HT-29 (cell line): ENCODE data around the gene COQ7. TPM values are rescaled to one million over a fixed set of nuclear protein-coding genes. Genes with fewer than 3 reads are reported as not detected.

Experiments used
- DNase-seq: peaks from one replicate; pipeline ENCODE4 v3.0.0-alpha.2; 2015; ENCODE audit warnings: low spot score
- total RNA-seq: library from RNA; depleted of rRNA; stranded (reverse); fragments of >200 nt; shearing (Covaris generic); gene quantifications from 2 replicates; pipeline ENCODE4 v1.2.3, GENCODE V29; 2014; rRNA removed

Gene COQ7
- total RNA-seq, 1 experiment from 2014 or later, result 36.6 TPM

DNA sequence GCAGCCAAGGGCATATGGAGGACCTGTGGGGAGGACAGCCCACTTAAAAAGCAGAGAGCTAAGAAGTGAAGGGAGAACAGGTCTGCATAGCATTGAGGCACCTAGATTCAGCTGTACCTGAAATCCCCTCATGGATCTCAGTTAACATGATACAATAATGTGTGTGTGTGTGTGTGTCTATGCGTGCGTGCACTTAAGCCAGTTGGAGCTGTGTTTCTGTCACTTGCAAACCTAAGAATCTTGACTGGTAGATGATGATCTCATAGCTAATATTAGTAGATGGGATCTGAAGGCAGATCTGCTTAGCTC is 44.6 kb downstream of the COQ7 start:
- DNase-seq, result no peak

DNA sequence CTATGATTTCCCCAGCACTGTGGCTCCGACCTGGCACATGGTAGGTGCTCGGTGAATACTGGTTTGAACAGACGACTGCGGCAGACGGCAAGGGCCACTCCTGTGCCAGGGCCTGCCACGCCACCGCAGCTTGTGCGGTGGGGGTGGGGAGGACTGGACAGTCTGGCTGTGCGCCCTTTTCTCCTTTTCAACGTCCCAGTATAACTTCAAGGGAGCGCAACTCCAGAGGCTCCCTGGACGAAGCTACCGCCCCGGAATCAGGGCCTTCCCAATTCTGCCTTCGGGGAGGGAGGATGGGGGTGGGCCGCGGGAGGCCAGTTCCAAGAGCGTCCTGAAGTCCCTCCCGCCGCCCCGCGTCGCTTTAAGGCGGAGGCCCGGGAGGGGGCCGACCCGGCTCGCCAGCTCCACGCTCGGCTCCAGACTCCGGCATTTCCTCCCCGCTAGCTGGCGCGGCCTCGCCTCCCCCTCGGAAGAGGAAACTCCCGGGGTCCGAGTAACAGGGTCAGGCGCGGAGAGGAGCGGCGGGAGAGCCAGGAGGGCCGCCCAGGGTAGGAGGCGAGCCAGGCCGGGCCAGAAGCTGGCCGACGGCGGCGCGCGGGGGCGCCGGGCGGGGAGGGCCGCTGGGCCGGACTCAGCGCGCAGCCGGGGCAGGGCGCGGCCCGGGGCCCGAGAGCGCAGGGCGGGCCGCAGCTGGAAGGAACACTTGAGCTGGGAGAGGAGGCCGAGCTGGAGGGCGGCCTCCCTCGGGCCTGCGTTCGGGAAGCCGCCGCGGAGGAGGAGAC is 46.4 kb downstream of the COQ7 start, which contains the start of gene ITPRIPL2:
ITPRIPL2 (plus strand) TSS at position 388 of the 782 bp plus-strand sequence. CDS start 498 bp downstream, outside the sequence.
- peak; percentile 69 for DNase-seq

DNA sequence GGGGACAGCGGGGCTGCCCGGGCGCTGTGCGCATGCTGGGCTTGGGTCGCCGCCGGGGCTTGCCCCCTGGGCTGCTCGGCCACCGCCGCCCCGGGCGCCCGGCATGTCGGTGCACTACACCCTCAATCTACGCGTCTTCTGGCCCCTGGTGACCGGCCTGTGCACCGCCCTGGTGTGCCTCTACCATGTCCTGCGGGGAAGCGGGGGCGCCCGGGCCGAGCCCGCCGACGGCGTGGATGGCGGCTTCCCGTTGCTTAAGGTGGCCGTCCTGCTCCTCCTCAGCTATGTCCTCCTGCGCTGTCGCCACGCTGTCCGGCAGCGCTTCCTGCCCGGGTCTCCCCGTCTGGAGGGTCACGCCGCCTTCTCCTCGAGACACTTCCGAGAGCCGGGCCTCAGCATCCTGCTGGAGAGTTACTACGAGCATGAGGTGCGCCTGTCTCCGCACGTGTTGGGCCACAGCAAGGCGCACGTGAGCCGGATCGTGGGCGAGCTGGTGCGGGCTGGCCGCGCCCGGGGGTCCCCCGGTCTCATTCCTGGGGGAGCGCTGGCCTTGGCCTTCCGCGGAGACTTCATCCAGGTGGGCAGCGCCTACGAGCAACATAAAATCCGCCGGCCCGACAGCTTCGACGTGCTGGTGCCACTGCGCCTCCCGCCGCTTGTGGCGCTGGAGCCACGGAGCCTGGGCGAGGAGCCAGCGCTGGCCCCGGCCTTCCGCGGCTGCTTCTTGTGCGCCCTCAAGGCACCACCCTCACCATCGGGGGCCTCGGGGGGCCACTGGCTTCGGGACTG is 47.1 kb downstream of the COQ7 start:
- peak; percentile 23 for DNase-seq

DNA sequence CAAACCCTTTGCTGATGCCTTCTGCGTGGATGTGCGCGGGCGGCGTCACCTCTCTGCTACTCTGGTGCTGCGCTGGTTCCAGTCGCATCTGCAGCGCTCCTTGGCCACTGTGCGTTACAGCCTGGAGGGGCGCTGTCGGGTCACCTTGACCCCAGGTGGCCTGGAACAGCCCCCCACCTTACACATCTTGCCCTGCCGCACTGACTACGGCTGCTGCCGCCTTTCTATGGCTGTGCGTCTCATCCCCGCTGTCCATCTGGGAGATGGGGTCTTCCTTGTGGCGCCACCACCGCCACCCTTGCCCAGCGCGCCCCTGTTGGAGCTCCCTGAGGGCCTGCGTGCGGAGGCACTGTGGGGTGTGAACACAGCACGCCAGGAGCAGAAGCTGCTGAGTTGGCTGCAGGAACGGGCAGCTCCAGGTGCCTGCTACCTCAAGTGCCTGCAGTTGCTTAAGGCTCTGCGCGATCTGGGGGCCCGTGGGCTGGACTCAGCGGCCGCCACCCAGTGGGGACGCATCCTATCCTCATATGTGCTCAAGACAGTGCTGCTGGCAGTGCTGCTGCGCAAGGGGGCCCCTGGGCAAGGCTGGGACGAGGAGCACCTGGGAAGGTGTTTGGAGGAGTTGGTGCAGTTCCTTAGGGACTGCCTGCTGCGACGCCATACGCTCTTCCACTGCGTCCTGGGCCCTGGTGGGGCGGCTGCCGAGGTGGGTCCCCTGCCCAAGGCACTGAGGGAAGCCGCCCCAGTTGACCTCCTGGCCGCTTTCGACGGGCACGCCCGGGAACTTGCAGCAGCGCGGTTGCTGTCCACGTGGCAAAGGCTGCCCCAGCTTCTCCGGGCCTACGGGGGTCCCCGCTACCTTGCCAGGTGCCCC is 48.0 kb downstream of the COQ7 start:
- DNase-seq, result no peak

DNA sequence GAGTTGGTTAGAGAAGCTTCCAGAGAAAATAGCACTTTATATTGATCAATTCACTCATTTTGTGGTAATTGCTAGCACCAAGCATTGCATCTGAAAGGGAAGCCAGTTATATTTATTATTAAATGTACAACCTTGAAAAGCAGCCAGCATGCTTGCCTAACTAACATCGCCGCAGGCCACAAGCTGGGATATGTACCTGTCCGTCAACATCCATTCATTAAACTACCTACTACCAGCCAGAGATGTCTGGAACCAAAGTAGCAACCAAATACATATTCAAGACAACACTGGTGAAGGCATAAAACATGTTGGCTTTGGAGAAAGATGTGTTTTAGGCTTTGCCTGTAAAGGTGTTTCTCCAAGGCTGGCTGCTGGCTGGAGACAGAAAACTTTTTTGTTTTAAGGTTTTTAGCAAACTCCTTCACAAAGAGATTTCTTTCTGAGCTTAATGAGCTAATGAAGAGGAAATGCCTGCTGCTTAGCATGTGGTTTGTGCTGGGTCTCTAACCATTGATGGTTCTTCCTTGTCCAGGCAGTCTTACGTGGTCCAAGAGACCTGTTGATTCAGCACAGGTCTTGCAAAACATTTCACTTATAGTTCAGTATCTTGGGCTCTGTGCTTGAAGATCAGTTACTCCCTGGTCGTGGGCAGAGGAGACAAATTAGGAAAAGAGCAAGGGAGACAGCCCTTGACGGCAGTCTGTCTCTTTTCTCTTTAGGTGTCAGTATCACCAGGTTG is 49.5 kb downstream of the COQ7 start:
- DNase-seq, result no peak

DNA sequence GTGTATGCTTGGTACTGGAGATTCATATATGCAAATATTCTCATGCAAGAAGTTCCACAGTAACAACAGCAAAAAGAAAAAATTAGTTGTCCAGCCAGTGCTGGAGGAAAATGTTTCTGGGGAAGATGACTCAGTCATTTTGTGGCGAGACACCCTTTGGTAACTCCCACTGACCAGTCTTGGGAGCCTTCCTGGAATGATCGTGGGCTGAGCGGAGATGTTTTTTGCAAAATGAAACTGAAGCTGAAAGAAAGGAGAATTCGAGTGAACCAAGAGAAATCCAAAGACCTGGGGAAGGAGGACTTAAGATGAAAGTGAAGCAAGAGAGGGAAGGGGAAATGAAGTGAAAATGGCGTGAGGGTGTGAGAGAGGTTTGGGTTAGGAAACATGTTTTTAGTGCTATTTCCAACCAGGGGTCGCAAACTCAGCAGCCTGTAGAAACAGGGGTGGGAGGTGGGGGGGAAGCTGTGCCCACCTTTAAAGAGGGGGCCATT is 51.6 kb downstream of the COQ7 start:
- DNase-seq, result no peak

DNA sequence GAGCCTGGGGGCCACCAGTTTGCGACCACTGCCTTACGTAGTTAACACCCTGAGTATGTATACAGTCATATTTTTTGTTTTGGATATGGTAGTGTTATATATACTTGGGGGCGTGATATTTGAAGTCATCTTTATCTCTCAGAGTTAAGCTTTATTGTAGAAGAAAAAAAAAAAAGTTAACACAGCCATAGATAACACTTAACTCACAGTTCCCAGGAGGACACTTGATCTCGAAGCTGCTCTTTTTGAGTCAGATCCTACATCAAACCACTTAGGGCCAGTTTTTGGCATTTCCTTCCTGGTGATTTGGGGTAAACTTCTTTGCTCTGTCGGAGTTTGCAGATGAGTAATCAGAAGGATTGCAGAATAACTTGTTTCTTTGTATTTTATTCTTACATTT is 52.1 kb downstream of the COQ7 start:
- no peak for DNase-seq

DNA sequence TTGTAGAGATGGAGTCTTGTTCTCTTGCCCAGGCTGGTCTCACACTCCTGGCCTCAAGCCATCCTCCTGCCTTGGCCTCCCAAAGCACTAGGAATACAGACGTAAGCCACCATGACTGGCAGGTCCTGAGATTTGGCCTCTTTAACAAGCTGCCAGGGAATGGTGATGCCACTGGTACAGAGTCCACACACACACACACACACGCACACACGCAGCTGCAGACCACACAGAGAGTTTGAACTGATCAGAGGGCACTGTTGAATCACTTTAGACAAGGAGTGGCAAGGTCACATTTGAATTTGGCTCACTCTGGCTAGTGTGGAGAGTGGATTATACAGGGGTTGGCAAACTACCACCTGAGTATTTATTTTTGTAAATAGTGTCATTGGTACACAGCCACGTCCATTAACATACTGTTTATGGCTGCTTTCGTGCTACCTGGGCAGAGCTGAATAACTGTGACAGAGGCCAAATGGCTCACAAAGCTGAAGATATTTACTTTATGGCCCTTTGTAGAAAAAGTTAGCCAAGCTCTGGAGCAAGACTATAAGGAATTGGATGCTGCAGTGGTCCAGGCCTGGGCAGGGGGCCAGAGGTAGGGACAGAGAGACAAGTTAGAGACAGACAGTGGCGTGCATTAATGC is 56.2 kb downstream of the COQ7 start:
- DNase-seq, result peak; percentile 19

DNA sequence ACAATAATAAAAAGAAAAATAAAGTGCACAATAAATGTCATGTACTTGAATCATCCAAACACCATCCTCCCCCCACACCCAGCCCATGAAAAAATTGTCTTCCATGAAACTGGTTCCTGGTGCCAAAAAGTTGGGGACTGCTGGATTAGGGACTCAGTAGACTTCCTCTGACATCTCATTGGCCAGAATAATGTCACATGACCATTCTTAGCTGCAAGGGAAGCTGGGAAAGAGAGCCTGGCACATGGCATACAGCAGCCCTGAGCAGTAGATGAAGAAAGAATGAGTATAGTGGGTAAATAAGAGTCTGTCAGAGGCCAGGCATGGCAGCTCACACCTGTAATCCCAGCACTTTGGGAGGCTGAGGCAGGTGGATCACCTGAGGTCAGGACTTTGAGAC is 58.9 kb downstream of the COQ7 start:
- DNase-seq, result no peak

DNA sequence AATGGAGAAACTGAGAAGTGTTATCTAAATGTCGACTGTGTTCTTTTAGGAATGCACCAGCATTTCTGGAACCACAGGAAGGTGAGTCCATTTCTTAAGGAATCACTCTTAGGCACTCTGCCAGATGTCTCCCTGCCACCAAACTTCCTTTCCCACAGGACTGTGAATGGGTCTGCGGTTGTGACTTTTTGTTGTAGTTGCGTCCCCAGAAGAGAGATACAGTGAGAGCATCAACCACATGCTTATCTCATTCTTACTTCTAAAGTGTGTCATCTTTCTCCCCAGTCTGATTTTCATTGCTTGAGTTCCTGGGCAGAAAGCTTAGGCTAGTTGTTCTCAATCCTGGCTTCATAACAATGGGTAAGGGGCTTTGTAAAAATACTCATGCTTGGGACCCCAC is 59.8 kb downstream of the COQ7 start:
- no peak for DNase-seq

DNA sequence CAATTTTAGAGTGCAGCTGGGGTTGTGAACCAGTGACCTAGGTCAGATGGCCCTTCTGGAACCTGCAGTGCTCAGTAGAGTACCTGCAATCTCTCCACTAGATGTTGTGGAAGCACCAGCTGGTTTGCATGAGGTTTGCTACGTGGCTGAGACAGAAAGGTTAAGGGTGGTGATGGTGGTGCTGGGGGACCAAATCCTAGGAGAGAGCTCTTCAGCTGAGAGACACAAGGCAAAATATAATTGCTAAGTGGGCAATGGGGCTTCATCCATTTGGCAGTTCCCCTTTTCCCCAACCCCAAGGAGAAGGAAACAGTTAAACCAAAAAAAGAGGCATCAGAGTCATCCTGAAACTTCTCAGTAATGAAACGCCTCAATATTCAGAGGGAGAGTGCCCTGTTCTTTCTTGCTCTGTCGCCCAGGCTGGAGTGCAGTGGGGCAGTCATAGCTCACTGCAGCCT is 60.3 kb downstream of the COQ7 start:
- no peak for DNase-seq

DNA sequence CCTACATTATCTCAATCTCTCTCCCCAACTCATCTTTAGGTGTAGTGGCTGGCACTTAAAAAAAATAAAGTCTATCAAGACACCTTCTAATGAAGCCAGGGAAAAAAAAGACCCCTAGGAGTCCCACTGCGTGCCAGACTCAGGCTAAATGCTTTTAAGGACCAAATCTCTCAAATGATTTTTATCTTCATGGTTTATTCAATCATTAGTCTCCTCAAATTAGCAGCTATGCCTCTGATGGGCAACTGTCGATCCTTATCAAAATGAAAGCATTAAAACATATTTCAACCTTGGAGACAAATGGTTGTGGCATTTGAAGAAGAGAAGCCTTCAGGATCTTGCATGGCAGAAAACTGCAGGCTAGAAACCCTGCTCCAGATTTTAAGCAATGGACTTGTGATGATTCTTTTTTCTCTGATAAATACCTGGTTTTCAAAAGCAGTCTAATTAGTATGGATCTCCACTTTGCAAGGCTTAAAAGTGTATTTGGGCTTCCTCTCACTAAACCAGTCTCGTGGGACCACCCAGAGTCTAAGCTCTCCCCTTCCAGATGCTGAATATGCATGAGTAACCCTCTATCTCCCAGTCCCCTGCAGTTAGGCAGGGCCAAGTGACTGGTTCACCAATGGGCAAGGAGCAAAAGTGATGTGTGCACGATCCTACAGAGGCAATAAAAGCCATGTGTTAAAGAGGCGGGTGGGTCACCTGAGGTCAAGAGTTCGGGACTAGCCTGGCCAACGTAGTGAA is 61.2 kb downstream of the COQ7 start:
- no peak for DNase-seq

Other genes with a start within 250 kb of the COQ7 start
- gene SMG1, start 141.2 kb upstream of the COQ7 start, total RNA-seq, result 28.7 and 36.2 TPM in 2 replicates
- 3.4 and 4.9 TPM in 2 replicates for gene TMC7, start 83.7 kb upstream of the COQ7 start, total RNA-seq
- gene ITPRIPL2, start 46.4 kb downstream of the COQ7 start, total RNA-seq, result 17.7 and 19.5 TPM in 2 replicates
- gene SYT17, start 100.6 kb downstream of the COQ7 start, total RNA-seq, result 0.38 and 0.57 TPM in 2 replicates
- not detected in 2 replicates for gene CLEC19A, start 218.1 kb downstream of the COQ7 start, total RNA-seq